22Rv1 (cell line): Measurements from ENCODE around the gene EMP3.

ENCODE experiments used
- ZFX ChIP-seq: fragments of 450-650 bp; IDR thresholded peaks from 2 replicates; pipeline ENCODE4 v1.6.1; 2017; ENCODE audit warnings: antibody characterized with exemption, borderline replicate concordance
- TF ChIP-seq, protein P1 (sequence below): fragments of 450-650 bp; IDR thresholded peaks from 2 replicates; pipeline ENCODE4 v1.5.1; 2017; ENCODE audit warnings: mild to moderate bottlenecking

DNA sequence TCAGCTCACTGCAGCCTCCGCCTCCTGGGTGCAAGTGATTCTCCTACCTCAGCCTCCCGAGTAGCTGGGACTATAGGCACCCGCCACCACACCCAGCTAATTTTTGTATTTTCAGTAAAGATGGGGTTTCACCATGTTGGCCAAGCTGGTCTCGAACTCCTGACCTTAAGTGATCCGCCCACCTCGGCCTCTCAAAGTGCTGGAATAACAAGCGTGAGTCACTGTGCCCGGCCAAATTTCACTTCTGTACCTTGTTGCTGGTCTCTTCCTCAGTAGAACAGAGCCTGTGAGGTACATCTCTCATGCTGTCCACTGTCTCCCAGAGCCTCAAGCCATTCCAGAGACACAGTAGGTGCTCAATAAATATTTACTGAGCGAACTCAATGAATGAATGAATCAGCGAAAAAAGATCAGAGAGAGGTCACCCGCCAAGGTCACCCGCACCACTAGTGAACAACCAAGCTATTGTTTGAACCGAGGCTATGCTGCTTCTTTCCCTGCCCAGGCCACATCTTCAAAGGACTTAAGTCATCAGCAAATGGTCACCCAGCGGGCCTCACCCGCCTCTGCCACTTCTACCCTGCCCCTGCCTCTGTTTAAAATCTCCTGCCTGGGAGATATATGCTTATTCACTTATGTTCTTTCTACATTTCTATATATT is 29.1 kb downstream of the EMP3 start:
- TF ChIP-seq, protein P1, sequence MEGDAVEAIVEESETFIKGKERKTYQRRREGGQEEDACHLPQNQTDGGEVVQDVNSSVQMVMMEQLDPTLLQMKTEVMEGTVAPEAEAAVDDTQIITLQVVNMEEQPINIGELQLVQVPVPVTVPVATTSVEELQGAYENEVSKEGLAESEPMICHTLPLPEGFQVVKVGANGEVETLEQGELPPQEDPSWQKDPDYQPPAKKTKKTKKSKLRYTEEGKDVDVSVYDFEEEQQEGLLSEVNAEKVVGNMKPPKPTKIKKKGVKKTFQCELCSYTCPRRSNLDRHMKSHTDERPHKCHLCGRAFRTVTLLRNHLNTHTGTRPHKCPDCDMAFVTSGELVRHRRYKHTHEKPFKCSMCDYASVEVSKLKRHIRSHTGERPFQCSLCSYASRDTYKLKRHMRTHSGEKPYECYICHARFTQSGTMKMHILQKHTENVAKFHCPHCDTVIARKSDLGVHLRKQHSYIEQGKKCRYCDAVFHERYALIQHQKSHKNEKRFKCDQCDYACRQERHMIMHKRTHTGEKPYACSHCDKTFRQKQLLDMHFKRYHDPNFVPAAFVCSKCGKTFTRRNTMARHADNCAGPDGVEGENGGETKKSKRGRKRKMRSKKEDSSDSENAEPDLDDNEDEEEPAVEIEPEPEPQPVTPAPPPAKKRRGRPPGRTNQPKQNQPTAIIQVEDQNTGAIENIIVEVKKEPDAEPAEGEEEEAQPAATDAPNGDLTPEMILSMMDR: no peak
- no peak for TF ChIP-seq ZFX
